ENCODE results near the gene AP4M1.

DNA sequence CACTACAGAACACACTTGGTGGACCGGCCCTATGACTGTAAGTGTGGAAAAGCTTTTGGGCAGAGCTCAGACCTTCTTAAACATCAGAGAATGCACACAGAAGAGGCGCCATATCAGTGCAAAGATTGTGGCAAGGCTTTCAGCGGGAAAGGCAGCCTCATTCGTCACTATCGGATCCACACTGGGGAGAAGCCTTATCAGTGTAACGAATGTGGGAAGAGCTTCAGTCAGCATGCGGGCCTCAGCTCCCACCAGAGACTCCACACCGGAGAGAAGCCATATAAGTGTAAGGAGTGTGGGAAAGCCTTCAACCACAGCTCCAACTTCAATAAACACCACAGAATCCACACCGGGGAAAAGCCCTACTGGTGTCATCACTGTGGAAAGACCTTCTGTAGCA is 37.3 kb upstream of the AP4M1 start:
- TF ChIP-seq ZNF777 (tag by site-specific recombination; IDR thresholded peaks at IDR 0.05; ENCODE audit: borderline replicate concordance), result no peak
- no peak for TF ChIP-seq ZNF510 (tag by site-specific recombination; IDR thresholded peaks at IDR 0.05; ENCODE audit: insufficient replicate concordance)
